Measurements from ENCODE around the gene HADHA. TPM values are rescaled to one million over a fixed set of nuclear protein-coding genes. Genes with fewer than 3 reads are reported as not detected.

HADHA gene
- 100 to 1,000 TPM; 117 to 123 TPM for total RNA-seq

- peak within 1 kb of the TSS; percentile 99 for H3K4me3 Mint-ChIP-seq
- H3K27me3 Mint-ChIP-seq (ENCODE audit: low read depth): no peaks in the 10 kb centered on the region
- peaks cover 47% of the 10 kb centered on the region for H3K4me1 Mint-ChIP-seq (ENCODE audit: low read depth)
- CTCF ChIA-PET: interaction anchor here (1.2 to 1.6 kb wide), 2 partner anchors 100 to 296 kb away, joined by 3 to 4 read pairs; no protein-coding TSS in a partner anchor
- peak within 1 kb of the TSS; percentile 97 for H3K27ac Mint-ChIP-seq
- intact Hi-C loops (cut with micrococcal nuclease): loop anchor here (1.0 to 10.0 kb wide), 8 partner anchors 26 to 572 kb away; partner anchors contain the start of genes ASXL2 and DTNB
- DNase-seq: peak; percentile 85
- peaks cover 1% of the 10 kb centered on the region for H3K36me3 Mint-ChIP-seq (ENCODE audit: low read depth)
- H3K9me3 Mint-ChIP-seq: no peaks in the 10 kb centered on the region
These were observed at the start of gene HADHA, which contains the start of gene HADHB for GRCh38 chr2:26244309-26245230. HADHA (minus strand) TSS chr2:26244632; CDS start chr2:26244596, 36 bp downstream. HADHB (plus strand) TSS chr2:26244939; CDS start chr2:26254255, 9,316 bp downstream.

GRCh38 chr2:26292646-26293045, 48.2 kb upstream of the HADHA start:
- DNase-seq: no peak
- Mint-ChIP-seq H3K36me3 (ENCODE audit: low read depth) (peaks cover 3% of the 10 kb centered on the region), H3K4me3 (no peak overlapping the region), H3K9me3 (no peaks in the 10 kb centered on the region), H3K27me3 (ENCODE audit: low read depth) (no peaks in the 10 kb centered on the region), H3K27ac (no peak overlapping the region), H3K4me1 (ENCODE audit: low read depth) (peaks cover 4% of the 10 kb centered on the region)
- CTCF ChIA-PET: no interaction called here
- intact Hi-C loops (cut with micrococcal nuclease): no loop called here

GRCh38 chr2:26290001-26290400, 45.6 kb upstream of the HADHA start:
- H3K27ac Mint-ChIP-seq: no peak overlapping the region
- H3K4me1 Mint-ChIP-seq (ENCODE audit: low read depth): peaks cover 4% of the 10 kb centered on the region
- no peaks in the 10 kb centered on the region for H3K27me3 Mint-ChIP-seq (ENCODE audit: low read depth)
- no peak overlapping the region for H3K4me3 Mint-ChIP-seq
- intact Hi-C loops (cut with micrococcal nuclease): no loop called here
- DNase-seq: no peak
- CTCF ChIA-PET: no interaction called here
- H3K36me3 Mint-ChIP-seq (ENCODE audit: low read depth): peaks cover 13% of the 10 kb centered on the region
- no peaks in the 10 kb centered on the region for H3K9me3 Mint-ChIP-seq

GRCh38 chr2:26285931-26286330, 41.5 kb upstream of the HADHA start:
- DNase-seq: no peak
- Mint-ChIP-seq H3K9me3 (no peaks in the 10 kb centered on the region), H3K27ac (no peak overlapping the region), H3K4me1 (ENCODE audit: low read depth) (no peaks in the 10 kb centered on the region), H3K36me3 (ENCODE audit: low read depth) (peaks cover 35% of the 10 kb centered on the region), H3K27me3 (ENCODE audit: low read depth) (no peaks in the 10 kb centered on the region), H3K4me3 (no peak overlapping the region)
- intact Hi-C loops (cut with micrococcal nuclease): no loop called here
- CTCF ChIA-PET: interaction anchor here (0.6 kb wide), 1 partner anchor 117 kb away, joined by 3 read pairs; no protein-coding TSS in a partner anchor

GRCh38 chr2:26284132-26284531, 39.7 kb upstream of the HADHA start:
- CTCF ChIA-PET: interaction anchor here (0.7 kb wide), 2 partner anchors 18 to 316 kb away, joined by 3 to 5 read pairs; no protein-coding TSS in a partner anchor
- DNase-seq: no peak
- no peaks in the 10 kb centered on the region for H3K9me3 Mint-ChIP-seq
- H3K27ac Mint-ChIP-seq: no peak overlapping the region
- no peaks in the 10 kb centered on the region for H3K27me3 Mint-ChIP-seq (ENCODE audit: low read depth)
- H3K36me3 Mint-ChIP-seq (ENCODE audit: low read depth): peaks cover 38% of the 10 kb centered on the region
- no peaks in the 10 kb centered on the region for H3K4me1 Mint-ChIP-seq (ENCODE audit: low read depth)
- intact Hi-C loops (cut with micrococcal nuclease): no loop called here
- H3K4me3 Mint-ChIP-seq: no peak overlapping the region

- no peak for DNase-seq
- CTCF ChIA-PET: no interaction called here
- intact Hi-C loops (cut with micrococcal nuclease): no loop called here
- no peak overlapping the region for H3K27ac Mint-ChIP-seq
- H3K36me3 Mint-ChIP-seq (ENCODE audit: low read depth): peaks cover 38% of the 10 kb centered on the region
- H3K9me3 Mint-ChIP-seq: no peaks in the 10 kb centered on the region
- no peaks in the 10 kb centered on the region for H3K27me3 Mint-ChIP-seq (ENCODE audit: low read depth)
- H3K4me1 Mint-ChIP-seq (ENCODE audit: low read depth): no peaks in the 10 kb centered on the region
- no peak overlapping the region for H3K4me3 Mint-ChIP-seq
These were observed 39.2 kb upstream of the HADHA start for GRCh38 chr2:26283606-26284005.

- no peak overlapping the region for H3K4me3 Mint-ChIP-seq
- H3K9me3 Mint-ChIP-seq: no peaks in the 10 kb centered on the region
- peaks cover 35% of the 10 kb centered on the region for H3K36me3 Mint-ChIP-seq (ENCODE audit: low read depth)
- no peak for DNase-seq
- CTCF ChIA-PET: no interaction called here
- no peak overlapping the region for H3K27ac Mint-ChIP-seq
- intact Hi-C loops (cut with micrococcal nuclease): no loop called here
- H3K27me3 Mint-ChIP-seq (ENCODE audit: low read depth): no peaks in the 10 kb centered on the region
- no peaks in the 10 kb centered on the region for H3K4me1 Mint-ChIP-seq (ENCODE audit: low read depth)
These were observed 36.8 kb upstream of the HADHA start for GRCh38 chr2:26281226-26281625.

GRCh38 chr2:26279886-26280285, 35.5 kb upstream of the HADHA start:
- H3K27ac Mint-ChIP-seq: no peak overlapping the region

GRCh38 chr2:26276484-26277227, 32.2 kb upstream of the HADHA start:
- CTCF ChIA-PET: interaction anchor here (0.6 to 1.3 kb wide), 2 partner anchors 93 to 910 kb away, joined by 3 read pairs; no protein-coding TSS in a partner anchor
- Mint-ChIP-seq H3K9me3 (no peaks in the 10 kb centered on the region), H3K27me3 (ENCODE audit: low read depth) (no peaks in the 10 kb centered on the region), H3K4me1 (ENCODE audit: low read depth) (peaks cover 2% of the 10 kb centered on the region), H3K4me3 (no peak overlapping the region), H3K27ac (no peak overlapping the region), H3K36me3 (ENCODE audit: low read depth) (peaks cover 21% of the 10 kb centered on the region)
- intact Hi-C loops (cut with micrococcal nuclease): no loop called here
- no peak for DNase-seq

More at GRCh38 chr2:26279886-26280285, 35.5 kb upstream of the HADHA start:
- H3K36me3 Mint-ChIP-seq (ENCODE audit: low read depth): peaks cover 34% of the 10 kb centered on the region
- DNase-seq: no peak
- CTCF ChIA-PET: interaction anchor here (0.6 kb wide), 1 partner anchor 559 kb away, joined by 5 read pairs; no protein-coding TSS in a partner anchor
- H3K27me3 Mint-ChIP-seq (ENCODE audit: low read depth): no peaks in the 10 kb centered on the region
- intact Hi-C loops (cut with micrococcal nuclease): no loop called here
- no peaks in the 10 kb centered on the region for H3K4me1 Mint-ChIP-seq (ENCODE audit: low read depth)
- no peaks in the 10 kb centered on the region for H3K9me3 Mint-ChIP-seq
- H3K4me3 Mint-ChIP-seq: no peak overlapping the region

GRCh38 chr2:26274058-26274613, 29.7 kb upstream of the HADHA start:
- H3K4me1 Mint-ChIP-seq (ENCODE audit: low read depth): peaks cover 16% of the 10 kb centered on the region
- H3K36me3 Mint-ChIP-seq (ENCODE audit: low read depth): peaks cover 12% of the 10 kb centered on the region
- CTCF ChIA-PET: interaction anchor here (1.1 to 2.0 kb wide), 3 partner anchors 26 to 56 kb away, joined by 3 to 5 read pairs (median 3); no protein-coding TSS in a partner anchor
- intact Hi-C loops (cut with micrococcal nuclease): no loop called here
- no peak for DNase-seq
- no peaks in the 10 kb centered on the region for H3K27me3 Mint-ChIP-seq (ENCODE audit: low read depth)
- no peak overlapping the region for H3K4me3 Mint-ChIP-seq
- no peak overlapping the region for H3K27ac Mint-ChIP-seq
- H3K9me3 Mint-ChIP-seq: no peaks in the 10 kb centered on the region

GRCh38 chr2:26273501-26273900, 29.1 kb upstream of the HADHA start:
- H3K27me3 Mint-ChIP-seq (ENCODE audit: low read depth): no peaks in the 10 kb centered on the region
- no peak overlapping the region for H3K27ac Mint-ChIP-seq
- DNase-seq: no peak
- CTCF ChIA-PET: interaction anchor here (1.3 kb wide), 1 partner anchor 27 kb away, joined by 3 read pairs; no protein-coding TSS in a partner anchor
- H3K36me3 Mint-ChIP-seq (ENCODE audit: low read depth): peaks cover 12% of the 10 kb centered on the region
- no peak overlapping the region for H3K4me3 Mint-ChIP-seq
- no peaks in the 10 kb centered on the region for H3K9me3 Mint-ChIP-seq
- peaks cover 16% of the 10 kb centered on the region for H3K4me1 Mint-ChIP-seq (ENCODE audit: low read depth)
- intact Hi-C loops (cut with micrococcal nuclease): no loop called here

GRCh38 chr2:26270373-26270772, 25.9 kb upstream of the HADHA start:
- CTCF ChIA-PET: interaction anchor here (1.9 kb wide), 1 partner anchor 30 kb away, joined by 4 read pairs; no protein-coding TSS in a partner anchor
- Mint-ChIP-seq H3K36me3 (ENCODE audit: low read depth) (peaks cover 8% of the 10 kb centered on the region), H3K4me1 (ENCODE audit: low read depth) (peaks cover 16% of the 10 kb centered on the region), H3K4me3 (no peak overlapping the region), H3K27me3 (ENCODE audit: low read depth) (no peaks in the 10 kb centered on the region), H3K9me3 (no peaks in the 10 kb centered on the region), H3K27ac (peak overlapping the region; percentile 79)
- DNase-seq: no peak
- intact Hi-C loops (cut with micrococcal nuclease): loop anchor here (1.0 kb wide), 1 partner anchor 26 kb away; the partner anchor contains the start of genes HADHA and HADHB

All from activated naive CD4-positive, alpha-beta T cell treated with anti-CD3 and anti-CD28 coated beads for 36 hours (primary cell).